Loucy (cell line): Measurements from ENCODE around the gene COL6A2.

Experiments used
- EZH2phosphoT487 ChIP-seq: fragments of 200-600 bp; IDR thresholded peaks from 2 replicates; pipeline ENCODE4 v1.6.1; 2018; ENCODE audit warnings: antibody characterized with exemption, mild to moderate bottlenecking, moderate library complexity, borderline replicate concordance
- TF ChIP-seq, protein P1 (sequence below): fragments of 200-600 bp; sonication (generic); conservative IDR thresholded peaks from 2 replicates; pipeline ENCODE4 v1.5.1; 2014; ENCODE audit warnings: mild to moderate bottlenecking, antibody characterized with exemption, low read length

DNA sequence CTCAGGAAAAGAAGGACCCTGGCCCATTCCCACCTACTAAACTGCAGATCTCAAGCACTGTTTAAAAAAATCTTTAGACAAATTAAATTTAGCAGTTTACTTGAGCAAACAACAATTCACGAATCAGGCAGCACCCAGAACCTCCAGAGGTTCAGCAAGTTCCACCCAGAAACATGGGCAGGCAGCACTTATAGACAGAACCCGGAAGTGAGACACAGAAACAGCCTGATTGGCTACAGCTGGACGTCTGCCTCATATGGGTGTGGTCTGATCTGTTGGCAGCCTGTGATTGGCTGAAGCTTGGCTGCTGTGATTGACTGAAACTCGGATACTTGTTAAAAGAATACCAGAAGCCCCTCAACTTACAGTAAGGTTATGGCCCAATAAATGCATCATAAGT, 34.7 kb upstream of the COL6A2 start:
- TF ChIP-seq, protein P1, sequence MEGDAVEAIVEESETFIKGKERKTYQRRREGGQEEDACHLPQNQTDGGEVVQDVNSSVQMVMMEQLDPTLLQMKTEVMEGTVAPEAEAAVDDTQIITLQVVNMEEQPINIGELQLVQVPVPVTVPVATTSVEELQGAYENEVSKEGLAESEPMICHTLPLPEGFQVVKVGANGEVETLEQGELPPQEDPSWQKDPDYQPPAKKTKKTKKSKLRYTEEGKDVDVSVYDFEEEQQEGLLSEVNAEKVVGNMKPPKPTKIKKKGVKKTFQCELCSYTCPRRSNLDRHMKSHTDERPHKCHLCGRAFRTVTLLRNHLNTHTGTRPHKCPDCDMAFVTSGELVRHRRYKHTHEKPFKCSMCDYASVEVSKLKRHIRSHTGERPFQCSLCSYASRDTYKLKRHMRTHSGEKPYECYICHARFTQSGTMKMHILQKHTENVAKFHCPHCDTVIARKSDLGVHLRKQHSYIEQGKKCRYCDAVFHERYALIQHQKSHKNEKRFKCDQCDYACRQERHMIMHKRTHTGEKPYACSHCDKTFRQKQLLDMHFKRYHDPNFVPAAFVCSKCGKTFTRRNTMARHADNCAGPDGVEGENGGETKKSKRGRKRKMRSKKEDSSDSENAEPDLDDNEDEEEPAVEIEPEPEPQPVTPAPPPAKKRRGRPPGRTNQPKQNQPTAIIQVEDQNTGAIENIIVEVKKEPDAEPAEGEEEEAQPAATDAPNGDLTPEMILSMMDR: no peak
- TF ChIP-seq EZH2phosphoT487: no peak
